ENCODE data around the gene DNAJA1.
"Not testable (repeated sequence)": the region's sequence is repeated elsewhere in the genome, so short reads cannot be mapped to it uniquely, and the experiment has no call there.

DNAJA1 gene

DNA sequence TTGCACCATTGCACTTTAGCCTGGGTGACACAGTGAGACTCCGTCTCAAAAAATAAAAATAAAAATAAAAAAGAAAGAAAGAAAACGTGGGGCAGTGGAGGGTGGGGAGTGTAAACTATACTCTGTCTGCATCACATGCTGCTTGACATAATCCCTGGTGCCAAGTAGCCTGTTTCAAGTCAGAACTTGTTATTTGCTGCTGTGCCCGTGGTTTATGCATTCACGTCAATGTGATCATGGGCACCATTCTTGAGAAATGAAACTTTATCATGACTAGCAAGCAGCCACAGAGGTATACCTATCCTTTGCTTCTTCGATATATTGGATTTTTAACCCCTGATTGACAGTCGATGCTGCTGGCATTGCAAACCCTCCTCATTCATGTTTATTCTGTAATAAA, 55.5 kb downstream of the DNAJA1 start:
- no peak for DNase-seq (ENCODE audit: low read depth in 3 of 3, low spot score in 1 of 3)

GRCh38 chr9:33081128-33081851, 56.2 kb downstream of the DNAJA1 start:
- peak in 2 of 3 donors; percentile 25 to 29 for DNase-seq (ENCODE audit: low read depth in 3 of 3, low spot score in 1 of 3)

GRCh38 chr9:33082128-33082527, 57.1 kb downstream of the DNAJA1 start:
- no peak for DNase-seq (ENCODE audit: low read depth in 3 of 3, low spot score in 1 of 3)

GRCh38 chr9:33082538-33083326, 57.7 kb downstream of the DNAJA1 start:
- no peak for DNase-seq (ENCODE audit: low read depth in 3 of 3, low spot score in 1 of 3)

DNA sequence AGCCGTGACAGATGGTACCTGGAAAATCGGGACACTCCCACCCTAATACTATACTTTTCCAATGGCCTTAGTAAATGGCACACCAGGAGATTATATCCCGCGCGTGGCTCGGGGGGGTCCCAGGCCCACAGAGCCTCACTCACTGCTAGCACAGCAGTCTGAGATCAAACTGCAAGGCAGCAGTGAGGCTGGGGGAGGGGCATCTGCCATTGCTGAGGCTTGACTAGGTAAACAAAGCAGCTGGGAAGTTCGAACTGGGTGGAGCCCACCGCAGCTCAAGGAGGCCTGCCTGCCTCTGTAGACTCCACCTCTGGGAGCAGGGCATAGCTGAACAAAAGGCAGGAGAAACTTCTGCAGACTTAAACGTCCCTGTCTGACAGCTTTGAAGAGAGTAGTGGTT, 60.6 kb downstream of the DNAJA1 start:
- DNase-seq (ENCODE audit: low read depth in 3 of 3, low spot score in 1 of 3) = not testable (repeated sequence)

Data from stimulated activated CD4-positive, alpha-beta T cell treated with anti-CD3 and anti-CD28 coated beads, TNF-alpha, amount 100 ng/mL, for 1 hour (primary cell).